ENCODE measurements around the gene IL17REL. TPM values are rescaled to one million over a fixed set of nuclear protein-coding genes. Genes with fewer than 3 reads are reported as not detected.
"Not testable (repeated sequence)": the region's sequence is repeated elsewhere in the genome, so short reads cannot be mapped to it uniquely, and the experiment has no call there.

IL17REL gene
- total RNA-seq, 1 donor from 2014 or later = 0.07 TPM

DNA sequence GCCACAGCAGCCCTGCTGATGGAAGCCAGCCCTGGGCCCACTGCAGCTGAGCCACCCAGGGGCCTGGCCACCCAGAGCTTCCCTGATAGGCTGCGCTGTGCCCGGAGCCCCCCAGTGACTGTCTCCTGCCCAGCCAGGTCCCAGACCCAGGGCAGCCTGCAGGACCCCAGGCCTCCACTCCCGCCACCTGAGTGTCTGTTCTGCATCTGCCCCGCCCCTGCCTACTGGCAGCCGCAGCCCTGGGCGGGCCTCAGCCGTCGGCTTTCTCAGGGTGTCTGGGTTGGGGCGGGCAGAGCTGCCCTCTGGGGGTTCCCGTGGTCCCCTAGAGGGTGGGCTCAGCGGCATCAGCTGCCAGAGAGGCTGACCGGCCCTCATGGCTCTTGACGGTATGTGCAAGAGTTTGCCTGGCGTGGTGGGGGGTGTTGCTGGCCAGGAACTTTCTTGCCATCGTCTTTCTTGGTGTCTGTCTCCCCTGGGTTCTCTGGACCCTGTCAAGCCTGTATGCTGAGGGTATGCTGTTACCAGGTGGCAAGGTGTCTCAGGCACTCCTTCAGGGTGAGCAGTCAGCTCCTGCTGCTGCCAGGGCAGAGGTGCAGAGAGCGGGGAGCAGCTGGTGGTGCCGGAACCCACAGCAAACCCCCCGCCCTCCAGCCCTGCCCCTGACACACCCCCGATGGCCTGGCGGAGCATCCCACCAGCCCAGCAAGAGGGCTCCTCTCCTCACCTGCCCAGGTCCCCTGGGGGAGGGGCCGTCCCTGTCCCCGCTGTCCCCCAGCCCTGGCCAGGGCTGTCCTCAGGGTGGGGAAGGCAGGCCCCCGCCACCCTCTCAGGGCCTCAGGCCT is 64.2 kb downstream of the IL17REL start:
- no peak for DNase-seq (ENCODE audit: low read depth, low spot score)
- H3K36me3 Mint-ChIP-seq (ENCODE audit: low read depth) = no peaks in the 10 kb centered on the region
- peaks cover 18% of the 10 kb centered on the region for H3K4me1 Mint-ChIP-seq
- H3K27ac Mint-ChIP-seq (ENCODE audit: unreplicated experiment) = no peak overlapping the region
- H3K9me3 Mint-ChIP-seq = no peaks in the 10 kb centered on the region
- no peaks in the 10 kb centered on the region for H3K27me3 Mint-ChIP-seq (ENCODE audit: low read depth)
- H3K4me3 Mint-ChIP-seq = no peak overlapping the region
- TF ChIP-seq CTCF (conservative IDR thresholded peaks at IDR 0.05) = no peak

DNA sequence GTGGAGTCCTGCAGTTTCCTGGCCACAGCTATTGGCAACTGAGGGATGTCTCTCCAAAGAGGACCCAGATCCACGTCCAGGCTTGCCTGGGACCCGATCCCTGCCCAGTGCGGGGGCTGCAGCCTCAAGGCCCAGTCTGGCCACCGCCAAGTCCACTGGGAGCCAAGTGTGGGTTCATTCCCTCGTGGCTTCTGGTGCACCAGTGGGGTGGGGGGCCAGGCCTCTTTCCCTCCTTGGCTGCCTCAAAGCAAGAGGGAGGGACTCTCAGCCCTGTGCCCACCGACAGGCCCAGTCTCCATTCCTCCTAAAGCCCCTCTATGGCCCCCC is 65.3 kb downstream of the IL17REL start:
- no peak for DNase-seq (ENCODE audit: low read depth, low spot score)
- H3K27ac Mint-ChIP-seq (ENCODE audit: unreplicated experiment) = no peak overlapping the region
- H3K4me3 Mint-ChIP-seq = peak overlapping the region; percentile 66
- no peaks in the 10 kb centered on the region for H3K27me3 Mint-ChIP-seq (ENCODE audit: low read depth)
- H3K9me3 Mint-ChIP-seq = no peaks in the 10 kb centered on the region
- no peaks in the 10 kb centered on the region for H3K36me3 Mint-ChIP-seq (ENCODE audit: low read depth)
- no peak for TF ChIP-seq CTCF (conservative IDR thresholded peaks at IDR 0.05)
- H3K4me1 Mint-ChIP-seq = peaks cover 18% of the 10 kb centered on the region

GRCh38 chr22:49946612-49947295 is 65.8 kb downstream of the IL17REL start:
- no peaks in the 10 kb centered on the region for H3K9me3 Mint-ChIP-seq
- peak overlapping the region; percentile 66 for H3K4me3 Mint-ChIP-seq
- no peaks in the 10 kb centered on the region for H3K36me3 Mint-ChIP-seq (ENCODE audit: low read depth)
- H3K4me1 Mint-ChIP-seq = peaks cover 18% of the 10 kb centered on the region
- TF ChIP-seq CTCF (conservative IDR thresholded peaks at IDR 0.05) = no peak
- H3K27ac Mint-ChIP-seq (ENCODE audit: unreplicated experiment) = peak overlapping the region; percentile 84
- H3K27me3 Mint-ChIP-seq (ENCODE audit: low read depth) = no peaks in the 10 kb centered on the region
- DNase-seq (ENCODE audit: low read depth, low spot score) = no peak

DNA sequence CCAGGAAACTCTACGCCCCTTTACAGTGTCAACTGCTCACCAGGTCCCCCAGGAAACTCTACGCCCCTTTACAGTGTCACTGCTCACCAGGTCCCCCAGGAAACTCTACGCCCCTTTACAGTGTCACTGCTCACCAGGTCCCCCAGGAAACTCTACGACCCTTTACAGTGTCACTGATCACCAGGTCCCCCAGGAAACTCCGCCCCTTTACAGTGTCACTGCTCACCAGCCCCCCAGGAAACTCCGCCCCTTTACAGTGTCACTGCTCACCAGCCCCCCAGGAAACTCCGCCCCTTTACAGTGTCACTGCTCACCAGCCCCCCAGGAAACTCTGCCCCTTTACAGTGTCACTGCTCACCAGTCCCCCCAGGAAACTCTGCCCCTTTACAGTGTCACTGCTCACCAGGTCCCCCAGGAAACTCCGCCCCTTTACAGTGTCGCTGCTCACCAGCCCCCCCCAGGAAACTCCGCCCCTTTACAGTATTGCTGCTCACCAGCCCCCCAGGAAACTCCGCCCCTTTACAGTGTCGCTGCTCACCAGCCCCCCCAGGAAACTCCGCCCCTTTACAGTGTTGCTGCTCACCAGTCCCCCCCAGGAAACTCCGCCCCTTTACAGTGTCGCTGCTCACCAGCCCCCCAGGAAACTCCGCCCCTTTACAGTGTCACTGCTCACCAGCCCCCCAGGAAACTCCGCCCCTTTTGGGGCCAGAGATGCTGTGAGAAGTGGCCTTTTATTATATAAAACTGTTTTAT is 67.3 kb downstream of the IL17REL start:
- H3K4me1 Mint-ChIP-seq = peaks cover 18% of the 10 kb centered on the region

More for the DNA sequence above, 67.3 kb downstream of the IL17REL start:
- peak overlapping the region; percentile 19 for H3K4me3 Mint-ChIP-seq
- not testable (repeated sequence) for DNase-seq (ENCODE audit: low read depth, low spot score); H3K36me3 Mint-ChIP-seq (ENCODE audit: low read depth); H3K27me3 Mint-ChIP-seq (ENCODE audit: low read depth); H3K9me3 Mint-ChIP-seq
- H3K27ac Mint-ChIP-seq (ENCODE audit: unreplicated experiment) = peak overlapping the region; percentile 67

Small RNA genes within 50 kb of the gene (microRNA-seq; reads per million reads assigned to microRNA genes)
- 2.4 reads per million for gene MIR6821

Other genes with a start within 250 kb of the IL17REL start
- 55.5 and 59.1 TPM in 2 replicates for gene BRD1, start 184.9 kb downstream of the IL17REL start, total RNA-seq
- gene ZBED4, start 158.9 kb downstream of the IL17REL start, total RNA-seq = 43.8 and 44.5 TPM in 2 replicates
- gene ALG12, start 94.3 kb downstream of the IL17REL start, total RNA-seq = 21.2 and 24.7 TPM in 2 replicates
- 39.6 and 43.8 TPM in 2 replicates for gene CRELD2, start 94.1 kb downstream of the IL17REL start, total RNA-seq
- gene PIM3, start 52.0 kb downstream of the IL17REL start, total RNA-seq = 29.9 and 31.0 TPM in 2 replicates
- gene TTLL8, start 45.5 kb upstream of the IL17REL start, total RNA-seq = not detected in 2 replicates
- 2.0 and 3.3 TPM in 2 replicates for gene MLC1, start 72.7 kb upstream of the IL17REL start, total RNA-seq
- gene MOV10L1, start 77.2 kb upstream of the IL17REL start, total RNA-seq = not detected in 2 replicates
- 2.5 and 3.0 TPM in 2 replicates for gene PANX2, start 158.0 kb upstream of the IL17REL start, total RNA-seq
- gene TRABD, start 173.1 kb upstream of the IL17REL start, total RNA-seq = 45.7 and 46.9 TPM in 2 replicates
- gene SELENOO, start 188.2 kb upstream of the IL17REL start, total RNA-seq = 24.3 and 24.5 TPM in 2 replicates
- 48.8 and 54.4 TPM in 2 replicates for gene TUBGCP6, start 232.3 kb upstream of the IL17REL start, total RNA-seq
- gene HDAC10, start 238.5 kb upstream of the IL17REL start, total RNA-seq = 49.9 and 52.9 TPM in 2 replicates
- gene MAPK12, start 248.9 kb upstream of the IL17REL start, total RNA-seq = 45.1 and 46.5 TPM in 2 replicates

Data from neural crest cell (in vitro differentiated cells).